ENCODE data around the gene RBM38. TPM values are rescaled to one million over a fixed set of nuclear protein-coding genes. Genes with fewer than 3 reads are reported as not detected.

Gene RBM38
- total and polyA plus RNA-seq, 2 donors from 2014 or later = 16.8 to 18.0 TPM

DNA sequence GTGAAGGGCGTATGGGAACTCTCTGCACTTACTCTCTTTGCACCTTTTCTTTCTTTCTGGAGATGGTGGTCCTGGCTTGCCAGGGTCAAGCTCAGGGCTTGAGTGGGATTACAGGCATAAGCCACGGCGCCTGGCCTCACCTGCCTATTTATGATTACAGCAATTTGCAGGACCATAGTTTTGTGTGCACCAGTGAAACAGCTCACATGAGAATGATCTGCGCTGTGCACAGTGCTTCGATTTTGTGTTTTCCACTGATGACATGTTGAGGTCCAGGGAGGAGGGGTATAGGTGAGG is 40.3 kb downstream of the RBM38 start:
- Histone ChIP-seq H3K9ac (ENCODE audit: low read length in 3 of 3) (no peak overlapping the region), H3K27ac (ENCODE audit: low read depth in 2 of 2, low read length in 2 of 2) (no peak overlapping the region), H3K36me3 (ENCODE audit: control insufficient read depth in 2 of 3, insufficient read depth in 3 of 3, low read length in 3 of 3) (no peaks in the 10 kb centered on the region), H3K27me3 (ENCODE audit: control insufficient read depth, insufficient read depth, low read length) (no peaks in the 10 kb centered on the region), H3K9me3 (ENCODE audit: control insufficient read depth in 2 of 3, insufficient read depth in 1 of 3, low read length in 3 of 3) (no peaks in the 10 kb centered on the region), H3K4me1 (ENCODE audit: control insufficient read depth in 2 of 3, insufficient read depth in 2 of 3, low read depth in 1 of 3, low read length in 3 of 3) (no peaks in the 10 kb centered on the region), H3K4me3 (ENCODE audit: low read length in 3 of 3) (no peak overlapping the region)
- intact Hi-C loops (cut with DNase I) = no loop called here
- FAIRE-seq (no peak), DNase-seq (no peak)
- TF ChIP-seq, protein P1, sequence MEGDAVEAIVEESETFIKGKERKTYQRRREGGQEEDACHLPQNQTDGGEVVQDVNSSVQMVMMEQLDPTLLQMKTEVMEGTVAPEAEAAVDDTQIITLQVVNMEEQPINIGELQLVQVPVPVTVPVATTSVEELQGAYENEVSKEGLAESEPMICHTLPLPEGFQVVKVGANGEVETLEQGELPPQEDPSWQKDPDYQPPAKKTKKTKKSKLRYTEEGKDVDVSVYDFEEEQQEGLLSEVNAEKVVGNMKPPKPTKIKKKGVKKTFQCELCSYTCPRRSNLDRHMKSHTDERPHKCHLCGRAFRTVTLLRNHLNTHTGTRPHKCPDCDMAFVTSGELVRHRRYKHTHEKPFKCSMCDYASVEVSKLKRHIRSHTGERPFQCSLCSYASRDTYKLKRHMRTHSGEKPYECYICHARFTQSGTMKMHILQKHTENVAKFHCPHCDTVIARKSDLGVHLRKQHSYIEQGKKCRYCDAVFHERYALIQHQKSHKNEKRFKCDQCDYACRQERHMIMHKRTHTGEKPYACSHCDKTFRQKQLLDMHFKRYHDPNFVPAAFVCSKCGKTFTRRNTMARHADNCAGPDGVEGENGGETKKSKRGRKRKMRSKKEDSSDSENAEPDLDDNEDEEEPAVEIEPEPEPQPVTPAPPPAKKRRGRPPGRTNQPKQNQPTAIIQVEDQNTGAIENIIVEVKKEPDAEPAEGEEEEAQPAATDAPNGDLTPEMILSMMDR (IDR thresholded peaks at IDR 0.05; ENCODE audit: borderline replicate concordance, extremely low read depth, insufficient read depth) = no peak

DNA sequence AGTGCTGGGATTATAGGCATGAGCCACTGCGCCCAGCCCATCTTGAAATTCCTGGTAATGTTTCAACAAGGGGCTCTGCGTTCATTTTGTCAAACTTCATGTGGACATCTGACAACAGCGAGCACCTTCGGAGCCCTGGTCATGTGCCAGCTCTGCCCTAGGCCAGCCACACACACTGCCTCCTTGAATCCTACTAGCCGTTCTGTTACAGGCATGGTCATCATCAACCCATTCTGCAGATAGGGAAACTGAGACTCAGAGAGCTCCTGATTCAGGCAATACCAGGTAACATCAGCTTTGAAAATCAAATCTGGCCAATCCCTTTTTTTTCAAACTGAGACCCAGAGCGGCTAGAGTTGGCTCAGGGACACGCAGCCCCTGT is 41.3 kb downstream of the RBM38 start:
- FAIRE-seq = no peak
- intact Hi-C loops (cut with DNase I) = no loop called here
- H3K4me1 ChIP-seq (ENCODE audit: control insufficient read depth in 2 of 3, insufficient read depth in 2 of 3, low read depth in 1 of 3, low read length in 3 of 3) = no peaks in the 10 kb centered on the region
- no peaks in the 10 kb centered on the region for H3K36me3 ChIP-seq (ENCODE audit: control insufficient read depth in 2 of 3, insufficient read depth in 3 of 3, low read length in 3 of 3)
- no peak overlapping the region for H3K27ac ChIP-seq (ENCODE audit: low read depth in 2 of 2, low read length in 2 of 2)
- H3K4me3 ChIP-seq (ENCODE audit: low read length in 3 of 3) = no peak overlapping the region
- H3K9ac ChIP-seq (ENCODE audit: low read length in 3 of 3) = no peak overlapping the region
- DNase-seq = no peak
- TF ChIP-seq, protein P1 (IDR thresholded peaks at IDR 0.05; ENCODE audit: borderline replicate concordance, extremely low read depth, insufficient read depth) = no peak
- H3K27me3 ChIP-seq (ENCODE audit: control insufficient read depth, insufficient read depth, low read length) = no peaks in the 10 kb centered on the region
- no peaks in the 10 kb centered on the region for H3K9me3 ChIP-seq (ENCODE audit: control insufficient read depth in 2 of 3, insufficient read depth in 1 of 3, low read length in 3 of 3)

DNA sequence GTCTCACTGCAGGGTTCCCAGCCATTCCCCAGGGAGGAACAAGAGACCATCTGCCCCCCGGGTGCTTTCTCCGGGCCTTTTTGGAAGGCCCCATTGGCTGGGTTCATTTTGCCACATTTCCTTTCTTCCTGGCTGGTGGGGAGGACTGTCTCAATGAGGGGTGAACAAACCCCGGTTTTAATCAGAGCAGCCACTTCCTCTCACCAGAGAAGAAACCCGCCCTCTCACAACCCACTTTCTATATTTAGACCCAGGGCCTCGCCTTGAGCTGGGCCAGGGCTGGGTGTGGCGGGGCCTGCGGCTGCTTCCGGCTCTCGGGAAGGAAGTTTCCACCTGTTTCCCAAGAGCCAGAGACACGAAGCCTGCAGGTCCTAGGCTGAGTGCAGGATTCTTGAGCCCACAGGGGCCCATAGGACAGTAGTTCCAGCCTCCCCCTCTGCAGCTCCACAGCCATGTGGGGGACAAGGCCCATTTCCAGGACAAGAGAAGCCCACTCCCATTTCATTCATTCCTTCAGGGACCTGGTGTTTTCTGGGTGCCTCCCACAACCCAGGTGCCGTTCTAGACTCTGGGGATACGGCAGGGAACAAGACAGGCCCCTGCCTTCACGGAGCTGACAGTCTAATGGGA is 41.8 kb downstream of the RBM38 start:
- intact Hi-C loops (cut with DNase I) = no loop called here
- no peak overlapping the region for H3K4me3 ChIP-seq (ENCODE audit: low read length in 3 of 3)
- no peak overlapping the region for H3K27ac ChIP-seq (ENCODE audit: low read depth in 2 of 2, low read length in 2 of 2)
- H3K36me3 ChIP-seq (ENCODE audit: control insufficient read depth in 2 of 3, insufficient read depth in 3 of 3, low read length in 3 of 3) = no peaks in the 10 kb centered on the region
- no peak overlapping the region for H3K9ac ChIP-seq (ENCODE audit: low read length in 3 of 3)
- TF ChIP-seq, protein P1 (IDR thresholded peaks at IDR 0.05; ENCODE audit: borderline replicate concordance, extremely low read depth, insufficient read depth) = no peak
- H3K4me1 ChIP-seq (ENCODE audit: control insufficient read depth in 2 of 3, insufficient read depth in 2 of 3, low read depth in 1 of 3, low read length in 3 of 3) = no peaks in the 10 kb centered on the region
- no peaks in the 10 kb centered on the region for H3K9me3 ChIP-seq (ENCODE audit: control insufficient read depth in 2 of 3, insufficient read depth in 1 of 3, low read length in 3 of 3)
- FAIRE-seq (no peak), DNase-seq (peak in 1 of 5 donors; percentile 44)
- H3K27me3 ChIP-seq (ENCODE audit: control insufficient read depth, insufficient read depth, low read length) = no peaks in the 10 kb centered on the region

Measured in kidney (tissue), 14 donors.